ENCODE data around the gene ANKRD11.

DNA sequence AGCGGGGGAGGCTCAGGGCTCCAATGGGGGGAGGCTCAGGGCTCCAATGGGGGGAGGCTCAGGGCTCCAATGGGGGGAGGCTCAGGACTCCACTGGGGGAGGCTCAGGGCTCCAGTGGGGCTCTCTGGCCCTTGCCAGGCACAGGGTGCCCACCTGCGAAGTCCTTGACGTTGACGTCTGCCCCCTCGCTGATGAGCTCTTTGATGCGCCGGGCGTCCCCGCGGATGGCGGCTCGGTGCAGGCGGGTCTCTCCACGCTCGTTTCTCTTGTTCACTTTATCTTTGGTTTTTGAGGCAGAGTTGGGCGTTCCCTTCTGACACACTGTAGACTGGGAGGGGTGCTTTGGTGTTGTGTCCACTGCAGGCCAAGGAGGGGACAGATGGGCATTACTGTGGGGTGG, 199.9 kb downstream of the ANKRD11 start:
- TF ChIP-seq, protein P1, sequence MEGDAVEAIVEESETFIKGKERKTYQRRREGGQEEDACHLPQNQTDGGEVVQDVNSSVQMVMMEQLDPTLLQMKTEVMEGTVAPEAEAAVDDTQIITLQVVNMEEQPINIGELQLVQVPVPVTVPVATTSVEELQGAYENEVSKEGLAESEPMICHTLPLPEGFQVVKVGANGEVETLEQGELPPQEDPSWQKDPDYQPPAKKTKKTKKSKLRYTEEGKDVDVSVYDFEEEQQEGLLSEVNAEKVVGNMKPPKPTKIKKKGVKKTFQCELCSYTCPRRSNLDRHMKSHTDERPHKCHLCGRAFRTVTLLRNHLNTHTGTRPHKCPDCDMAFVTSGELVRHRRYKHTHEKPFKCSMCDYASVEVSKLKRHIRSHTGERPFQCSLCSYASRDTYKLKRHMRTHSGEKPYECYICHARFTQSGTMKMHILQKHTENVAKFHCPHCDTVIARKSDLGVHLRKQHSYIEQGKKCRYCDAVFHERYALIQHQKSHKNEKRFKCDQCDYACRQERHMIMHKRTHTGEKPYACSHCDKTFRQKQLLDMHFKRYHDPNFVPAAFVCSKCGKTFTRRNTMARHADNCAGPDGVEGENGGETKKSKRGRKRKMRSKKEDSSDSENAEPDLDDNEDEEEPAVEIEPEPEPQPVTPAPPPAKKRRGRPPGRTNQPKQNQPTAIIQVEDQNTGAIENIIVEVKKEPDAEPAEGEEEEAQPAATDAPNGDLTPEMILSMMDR (IDR thresholded peaks at IDR 0.05): no peak
- TF ChIP-seq POLR2A (IDR thresholded peaks at IDR 0.05) (no peak), POLR2AphosphoS5 (IDR thresholded peaks at IDR 0.05) (no peak)
